GM19463 (cell line): ENCODE data around the gene ITGB8.

ENCODE experiments used
- ATAC-seq: cut with Tn5 transposase; IDR thresholded peaks from one replicate; pipeline ENCODE4 v1.9.1; 2021; ENCODE audit warnings: mild to moderate bottlenecking, moderate library complexity; ENCODE audit not compliant: unreplicated experiment

The ITGB8 gene

GRCh38 chr7:20307119-20307518, 23.6 kb upstream of the ITGB8 start:
- peak; percentile 70 for ATAC-seq

GRCh38 chr7:20307901-20308300, 22.8 kb upstream of the ITGB8 start:
- no peak for ATAC-seq

- ATAC-seq, result no peak
Measured at GRCh38 chr7:20310301-20310700, 20.4 kb upstream of the ITGB8 start.

GRCh38 chr7:20310963-20311742, 19.5 kb upstream of the ITGB8 start:
- peak; percentile 42 for ATAC-seq

- no peak for ATAC-seq
Measured at GRCh38 chr7:20311743-20312042, 19.0 kb upstream of the ITGB8 start.

GRCh38 chr7:20312562-20312961, 18.1 kb upstream of the ITGB8 start:
- no peak for ATAC-seq

GRCh38 chr7:20313626-20314025, 17.1 kb upstream of the ITGB8 start:
- ATAC-seq, result no peak

GRCh38 chr7:20314198-20314597, 16.5 kb upstream of the ITGB8 start:
- ATAC-seq, result no peak

GRCh38 chr7:20316706-20317105, 14.0 kb upstream of the ITGB8 start:
- ATAC-seq, result no peak

- ATAC-seq, result no peak
Measured at GRCh38 chr7:20317413-20317812, 13.3 kb upstream of the ITGB8 start.

GRCh38 chr7:20318933-20319332, 11.8 kb upstream of the ITGB8 start:
- ATAC-seq, result no peak

- no peak for ATAC-seq
Measured at GRCh38 chr7:20320322-20320721, 10.4 kb upstream of the ITGB8 start.

GRCh38 chr7:20320786-20321185, 9.9 kb upstream of the ITGB8 start:
- no peak for ATAC-seq

- no peak for ATAC-seq
Measured at GRCh38 chr7:20323595-20323994, 7.1 kb upstream of the ITGB8 start.

GRCh38 chr7:20326342-20326741, 4.4 kb upstream of the ITGB8 start:
- ATAC-seq, result no peak

- ATAC-seq, result no peak
Measured at GRCh38 chr7:20327055-20327454, 3.6 kb upstream of the ITGB8 start.

GRCh38 chr7:20328027-20328426, 2.7 kb upstream of the ITGB8 start:
- no peak for ATAC-seq

GRCh38 chr7:20328692-20329091, 2.0 kb upstream of the ITGB8 start:
- ATAC-seq, result no peak

GRCh38 chr7:20329389-20330238, 1.1 kb upstream of the ITGB8 start:
- ATAC-seq, result peak; percentile 30

GRCh38 chr7:20330928-20331909, 519 bp downstream of the ITGB8 start:
- ATAC-seq, result peak; percentile 23
